Thyroid gland (tissue), 4 donors: ENCODE data around the gene LRRC7.

Experiments used
- POLR2A ChIP-seq, 2 donors: fragments of 450-650 bp; IDR thresholded peaks; one replicate each; pipeline ENCODE4 v1.6.1; 2017; ENCODE audit warnings: antibody characterized with exemption in 2 of 2, mild to moderate bottlenecking in 2 of 2, moderate library complexity in 1 of 2
- TF ChIP-seq, protein P1 (sequence below), 6 experiments: fragments of 200-600 bp in 3 of 6; fragments of 450-650 bp in 3 of 6; sonication (generic) in 3 of 6; IDR thresholded peaks; one replicate each; pipeline ENCODE4 v1.5.1; 2016 to 2019; ENCODE audit warnings: antibody characterized with exemption in 6 of 6, mild to moderate bottlenecking in 2 of 6, inconsistent platforms in 1 of 6, moderate library complexity in 1 of 6

DNA sequence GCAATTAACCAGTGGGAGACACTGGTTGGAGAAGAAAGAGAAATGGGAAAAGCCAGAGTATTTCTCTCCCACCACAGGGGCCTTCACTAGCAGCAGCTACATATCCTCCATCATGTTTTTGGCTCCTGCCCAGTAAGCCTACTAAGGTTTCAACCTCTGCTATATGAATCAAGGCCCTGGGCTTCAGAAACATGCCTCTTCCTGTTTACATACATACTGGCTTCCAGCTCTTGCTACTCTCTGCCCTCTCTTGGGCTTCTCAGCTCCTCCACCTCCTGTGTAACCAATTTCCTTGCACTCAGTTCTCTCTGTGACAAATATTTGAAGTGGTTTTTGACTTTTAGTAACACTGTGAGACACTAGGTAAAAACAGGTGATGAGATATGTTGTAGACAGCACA lies 80.8 kb downstream of the LRRC7 start:
- TF ChIP-seq, protein P1, sequence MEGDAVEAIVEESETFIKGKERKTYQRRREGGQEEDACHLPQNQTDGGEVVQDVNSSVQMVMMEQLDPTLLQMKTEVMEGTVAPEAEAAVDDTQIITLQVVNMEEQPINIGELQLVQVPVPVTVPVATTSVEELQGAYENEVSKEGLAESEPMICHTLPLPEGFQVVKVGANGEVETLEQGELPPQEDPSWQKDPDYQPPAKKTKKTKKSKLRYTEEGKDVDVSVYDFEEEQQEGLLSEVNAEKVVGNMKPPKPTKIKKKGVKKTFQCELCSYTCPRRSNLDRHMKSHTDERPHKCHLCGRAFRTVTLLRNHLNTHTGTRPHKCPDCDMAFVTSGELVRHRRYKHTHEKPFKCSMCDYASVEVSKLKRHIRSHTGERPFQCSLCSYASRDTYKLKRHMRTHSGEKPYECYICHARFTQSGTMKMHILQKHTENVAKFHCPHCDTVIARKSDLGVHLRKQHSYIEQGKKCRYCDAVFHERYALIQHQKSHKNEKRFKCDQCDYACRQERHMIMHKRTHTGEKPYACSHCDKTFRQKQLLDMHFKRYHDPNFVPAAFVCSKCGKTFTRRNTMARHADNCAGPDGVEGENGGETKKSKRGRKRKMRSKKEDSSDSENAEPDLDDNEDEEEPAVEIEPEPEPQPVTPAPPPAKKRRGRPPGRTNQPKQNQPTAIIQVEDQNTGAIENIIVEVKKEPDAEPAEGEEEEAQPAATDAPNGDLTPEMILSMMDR (IDR thresholded peaks at IDR 0.05) = no peak
- TF ChIP-seq POLR2A (IDR thresholded peaks at IDR 0.05) = no peak
